Measurements from ENCODE around the gene FSTL5. TPM values are rescaled to one million over a fixed set of nuclear protein-coding genes. Genes with fewer than 3 reads are reported as not detected.

Gene FSTL5
- total and polyA plus RNA-seq, 8 donors = 0.08 to 1.9 (median 0.16) TPM

- WGBS, 2 donors = 15 to 19% methylated on average over 3 of the region's 3 CpGs
- Histone ChIP-seq H3K27ac (no peak overlapping the region), H3K4me3 (no peak overlapping the region), H3K27me3 (no peaks in the 10 kb centered on the region), H3K4me1 (no peaks in the 10 kb centered on the region), H3K36me3 (no peaks in the 10 kb centered on the region), H3K9me3 (no peaks in the 10 kb centered on the region)
- TF ChIP-seq, protein P1, sequence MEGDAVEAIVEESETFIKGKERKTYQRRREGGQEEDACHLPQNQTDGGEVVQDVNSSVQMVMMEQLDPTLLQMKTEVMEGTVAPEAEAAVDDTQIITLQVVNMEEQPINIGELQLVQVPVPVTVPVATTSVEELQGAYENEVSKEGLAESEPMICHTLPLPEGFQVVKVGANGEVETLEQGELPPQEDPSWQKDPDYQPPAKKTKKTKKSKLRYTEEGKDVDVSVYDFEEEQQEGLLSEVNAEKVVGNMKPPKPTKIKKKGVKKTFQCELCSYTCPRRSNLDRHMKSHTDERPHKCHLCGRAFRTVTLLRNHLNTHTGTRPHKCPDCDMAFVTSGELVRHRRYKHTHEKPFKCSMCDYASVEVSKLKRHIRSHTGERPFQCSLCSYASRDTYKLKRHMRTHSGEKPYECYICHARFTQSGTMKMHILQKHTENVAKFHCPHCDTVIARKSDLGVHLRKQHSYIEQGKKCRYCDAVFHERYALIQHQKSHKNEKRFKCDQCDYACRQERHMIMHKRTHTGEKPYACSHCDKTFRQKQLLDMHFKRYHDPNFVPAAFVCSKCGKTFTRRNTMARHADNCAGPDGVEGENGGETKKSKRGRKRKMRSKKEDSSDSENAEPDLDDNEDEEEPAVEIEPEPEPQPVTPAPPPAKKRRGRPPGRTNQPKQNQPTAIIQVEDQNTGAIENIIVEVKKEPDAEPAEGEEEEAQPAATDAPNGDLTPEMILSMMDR (IDR thresholded peaks at IDR 0.05) = no peak
- ATAC-seq (no peak), FAIRE-seq (no peak), DNase-seq (no peak)
- intact Hi-C loops (cut with DNase I) = no loop called here
These were observed 459.1 kb downstream of the FSTL5 start for GRCh38 chr4:161704653-161705052.

DNA sequence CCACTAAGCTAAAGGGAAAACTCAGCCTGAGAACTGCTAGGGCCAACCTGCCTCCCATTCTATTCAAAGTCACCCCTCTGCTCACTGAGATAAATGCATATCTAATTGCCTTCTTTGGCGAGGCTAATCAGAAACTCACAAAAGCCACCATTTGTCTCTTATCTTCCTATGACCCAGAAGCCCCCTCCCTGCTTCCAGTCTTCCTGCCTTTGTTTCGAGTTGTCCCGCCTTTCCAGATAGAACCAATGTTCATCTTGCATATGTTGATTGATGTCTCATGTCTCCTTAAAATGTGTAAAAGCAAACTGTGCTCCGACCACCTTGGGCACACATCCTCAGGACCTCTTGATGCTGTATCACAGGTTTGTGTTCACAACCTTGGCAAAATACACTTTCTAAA, 459.8 kb downstream of the FSTL5 start:
- Histone ChIP-seq H3K27ac (no peak overlapping the region), H3K36me3 (no peaks in the 10 kb centered on the region), H3K4me1 (no peaks in the 10 kb centered on the region), H3K4me3 (no peak overlapping the region), H3K9me3 (no peaks in the 10 kb centered on the region), H3K27me3 (no peaks in the 10 kb centered on the region)
- 22 to 24% methylated on average over 4 of the region's 4 CpGs for WGBS, 2 donors
- FAIRE-seq = no peak
- no peak for DNase-seq
- ATAC-seq = no peak
- intact Hi-C loops (cut with DNase I) = no loop called here
- TF ChIP-seq, protein P1 (IDR thresholded peaks at IDR 0.05) = no peak

DNA sequence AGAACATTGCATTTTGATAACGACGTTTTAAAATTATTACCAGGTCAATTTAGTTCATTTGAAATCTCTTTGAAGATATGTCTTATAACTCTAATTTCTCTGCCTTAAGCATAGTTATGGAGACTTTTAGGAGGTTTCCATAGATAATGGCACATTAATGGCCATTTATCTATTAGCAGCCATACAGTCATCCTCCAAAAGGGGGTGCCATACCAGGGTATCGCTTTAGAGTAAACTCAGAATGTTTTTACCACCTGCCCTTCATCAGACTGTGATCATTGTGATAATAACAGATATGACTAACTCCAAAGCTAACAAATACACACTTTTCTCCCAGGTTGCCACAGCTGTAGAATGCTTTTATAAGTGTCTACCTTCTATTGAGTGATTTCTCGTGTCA, 461.5 kb downstream of the FSTL5 start:
- DNase-seq (no peak), FAIRE-seq (no peak), ATAC-seq (no peak)
- TF ChIP-seq, protein P1 (IDR thresholded peaks at IDR 0.05) = no peak
- Histone ChIP-seq H3K4me1 (no peaks in the 10 kb centered on the region), H3K9me3 (no peaks in the 10 kb centered on the region), H3K36me3 (no peaks in the 10 kb centered on the region), H3K4me3 (no peak overlapping the region), H3K27ac (no peak overlapping the region), H3K27me3 (no peaks in the 10 kb centered on the region)
- intact Hi-C loops (cut with DNase I) = no loop called here
- 66 to 77% methylated on average over 4 of the region's 4 CpGs for WGBS, 2 donors

DNA sequence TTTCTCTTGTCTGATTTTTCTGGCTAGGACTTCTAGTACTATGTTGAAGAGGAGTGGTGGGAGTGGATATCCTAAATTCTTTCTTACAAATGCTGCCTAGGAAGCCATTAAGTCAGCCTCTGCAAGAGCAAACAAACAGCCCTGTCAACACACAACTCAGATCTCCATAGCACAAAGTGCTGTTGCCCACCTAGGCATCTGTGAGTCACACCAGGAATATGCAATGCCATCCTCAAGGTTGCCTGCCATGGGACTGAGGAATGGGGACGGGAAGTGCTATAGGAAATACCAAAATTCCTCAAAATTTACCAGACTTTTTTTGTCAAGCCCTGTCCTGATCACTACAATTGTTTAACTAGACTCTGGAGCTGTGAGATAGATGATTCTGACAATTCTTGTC, 466.9 kb downstream of the FSTL5 start:
- ATAC-seq (no peak), DNase-seq (no peak), FAIRE-seq (no peak)
- Histone ChIP-seq H3K4me3 (no peak overlapping the region), H3K9me3 (no peaks in the 10 kb centered on the region), H3K36me3 (no peaks in the 10 kb centered on the region), H3K27me3 (no peaks in the 10 kb centered on the region), H3K27ac (no peak overlapping the region), H3K4me1 (no peaks in the 10 kb centered on the region)
- 58 to 71% methylated on average over 1 of the region's 1 CpG for WGBS, 2 donors
- TF ChIP-seq, protein P1 (IDR thresholded peaks at IDR 0.05) = no peak
- intact Hi-C loops (cut with DNase I) = no loop called here

- intact Hi-C loops (cut with DNase I) = no loop called here
- H3K9me3 ChIP-seq = no peaks in the 10 kb centered on the region
- TF ChIP-seq, protein P1 (IDR thresholded peaks at IDR 0.05) = no peak
- H3K36me3 ChIP-seq = no peaks in the 10 kb centered on the region
- no peak overlapping the region for H3K27ac ChIP-seq
- H3K27me3 ChIP-seq = no peaks in the 10 kb centered on the region
- 31 to 32% methylated on average over 2 of the region's 2 CpGs for WGBS, 2 donors
- no peak for ATAC-seq
- no peak for FAIRE-seq
- DNase-seq = no peak
- no peak overlapping the region for H3K4me3 ChIP-seq
- H3K4me1 ChIP-seq = no peaks in the 10 kb centered on the region
These were observed 483.7 kb downstream of the FSTL5 start for GRCh38 chr4:161680146-161680545.
